ENCODE data around the gene TBX18. TPM values are rescaled to one million over a fixed set of nuclear protein-coding genes. Genes with fewer than 3 reads are reported as not detected.

TBX18 gene
- total and polyA plus RNA-seq, 12 donors: 1.0 to 10.4 (median 2.9) TPM

GRCh38 chr6:84738996-84739865, 25.2 kb downstream of the TBX18 start:
- TF ChIP-seq POLR2A (IDR thresholded peaks at IDR 0.05): no peak
- TF ChIP-seq, protein P1, sequence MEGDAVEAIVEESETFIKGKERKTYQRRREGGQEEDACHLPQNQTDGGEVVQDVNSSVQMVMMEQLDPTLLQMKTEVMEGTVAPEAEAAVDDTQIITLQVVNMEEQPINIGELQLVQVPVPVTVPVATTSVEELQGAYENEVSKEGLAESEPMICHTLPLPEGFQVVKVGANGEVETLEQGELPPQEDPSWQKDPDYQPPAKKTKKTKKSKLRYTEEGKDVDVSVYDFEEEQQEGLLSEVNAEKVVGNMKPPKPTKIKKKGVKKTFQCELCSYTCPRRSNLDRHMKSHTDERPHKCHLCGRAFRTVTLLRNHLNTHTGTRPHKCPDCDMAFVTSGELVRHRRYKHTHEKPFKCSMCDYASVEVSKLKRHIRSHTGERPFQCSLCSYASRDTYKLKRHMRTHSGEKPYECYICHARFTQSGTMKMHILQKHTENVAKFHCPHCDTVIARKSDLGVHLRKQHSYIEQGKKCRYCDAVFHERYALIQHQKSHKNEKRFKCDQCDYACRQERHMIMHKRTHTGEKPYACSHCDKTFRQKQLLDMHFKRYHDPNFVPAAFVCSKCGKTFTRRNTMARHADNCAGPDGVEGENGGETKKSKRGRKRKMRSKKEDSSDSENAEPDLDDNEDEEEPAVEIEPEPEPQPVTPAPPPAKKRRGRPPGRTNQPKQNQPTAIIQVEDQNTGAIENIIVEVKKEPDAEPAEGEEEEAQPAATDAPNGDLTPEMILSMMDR (IDR thresholded peaks at IDR 0.05): no peak
- no peak for DNase-seq
- H3K27ac ChIP-seq: no peak overlapping the region
- H3K4me3 ChIP-seq: no peak overlapping the region
- no peaks in the 10 kb centered on the region for H3K9me3 ChIP-seq (replicated peaks in 1 of 3)
- 79 to 89% (median 83%) methylated on average over 2 of the region's 2 CpGs for WGBS, 4 donors
- H3K4me1 ChIP-seq (replicated peaks in 1 of 2): no peaks in the 10 kb centered on the region
- intact Hi-C loops (cut with DNase I): no loop called here
- H3K27me3 ChIP-seq: no peaks in the 10 kb centered on the region
- H3K36me3 ChIP-seq (replicated peaks in 1 of 2): no peaks in the 10 kb centered on the region

DNA sequence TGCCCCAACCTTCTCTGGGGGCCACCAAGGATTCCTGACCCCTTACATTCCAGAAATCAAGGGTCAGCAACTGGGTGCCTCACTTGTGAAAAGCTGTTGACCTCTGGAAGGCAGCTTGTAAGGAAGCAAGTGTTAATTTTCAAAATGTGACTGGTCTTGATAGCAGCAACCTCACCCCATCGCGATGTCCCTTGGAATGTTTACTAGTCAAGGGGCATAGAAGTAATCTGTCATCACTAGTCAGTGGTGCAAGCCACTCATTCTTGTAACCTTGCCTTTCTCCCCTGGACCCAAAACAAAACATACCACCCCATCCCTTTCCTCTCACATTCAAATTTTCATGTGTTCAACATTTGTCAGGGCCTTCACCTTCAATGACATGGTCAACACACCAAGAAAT, 30.5 kb downstream of the TBX18 start:
- 38 to 51% (median 43%) methylated on average over 2 of the region's 2 CpGs for WGBS, 4 donors
- no peaks in the 10 kb centered on the region for H3K9me3 ChIP-seq (replicated peaks in 1 of 3)
- no peaks in the 10 kb centered on the region for H3K27me3 ChIP-seq
- TF ChIP-seq, protein P1 (IDR thresholded peaks at IDR 0.05): no peak
- H3K27ac ChIP-seq: no peak overlapping the region
- intact Hi-C loops (cut with DNase I): no loop called here
- no peak for DNase-seq
- no peak overlapping the region for H3K4me3 ChIP-seq
- no peaks in the 10 kb centered on the region for H3K36me3 ChIP-seq (replicated peaks in 1 of 2)
- H3K4me1 ChIP-seq (replicated peaks in 1 of 2): no peaks in the 10 kb centered on the region

DNA sequence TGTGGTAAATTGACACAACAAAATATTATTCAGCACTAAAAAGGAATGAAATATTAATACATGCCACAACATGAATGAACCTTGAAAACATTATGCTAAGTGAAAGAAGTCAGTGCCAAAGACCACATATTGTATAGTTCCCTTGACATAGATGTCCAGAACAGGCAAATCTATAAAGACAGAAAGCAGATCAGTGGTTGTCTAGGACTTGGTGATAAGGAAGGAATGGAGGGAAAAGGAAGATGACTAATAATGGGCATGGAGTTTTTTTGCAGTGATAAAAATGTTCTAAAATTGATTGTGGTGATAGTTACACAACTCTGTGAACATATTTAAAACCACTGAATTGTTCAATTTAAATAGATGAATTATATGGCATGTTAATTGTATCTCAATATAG, 32.5 kb downstream of the TBX18 start:
- DNase-seq: no peak
- Histone ChIP-seq H3K4me3 (no peak overlapping the region), H3K36me3 (replicated peaks in 1 of 2) (no peaks in the 10 kb centered on the region), H3K27me3 (no peaks in the 10 kb centered on the region), H3K4me1 (replicated peaks in 1 of 2) (no peaks in the 10 kb centered on the region), H3K27ac (no peak overlapping the region), H3K9me3 (replicated peaks in 1 of 3) (no peaks in the 10 kb centered on the region)
- intact Hi-C loops (cut with DNase I): no loop called here
- TF ChIP-seq, protein P1 (IDR thresholded peaks at IDR 0.05): no peak
- no peak for TF ChIP-seq POLR2A (IDR thresholded peaks at IDR 0.05)

- no peak overlapping the region for H3K27ac ChIP-seq
- no peaks in the 10 kb centered on the region for H3K36me3 ChIP-seq (replicated peaks in 1 of 2)
- TF ChIP-seq, protein P1 (IDR thresholded peaks at IDR 0.05): no peak
- TF ChIP-seq POLR2A (IDR thresholded peaks at IDR 0.05): no peak
- no peaks in the 10 kb centered on the region for H3K4me1 ChIP-seq (replicated peaks in 1 of 2)
- H3K4me3 ChIP-seq: no peak overlapping the region
- DNase-seq: no peak
- 64 to 79% (median 67%) methylated on average over 3 of the region's 3 CpGs for WGBS, 4 donors
- H3K27me3 ChIP-seq: no peaks in the 10 kb centered on the region
- H3K9me3 ChIP-seq (replicated peaks in 1 of 3): no peaks in the 10 kb centered on the region
- intact Hi-C loops (cut with DNase I): no loop called here
These were observed 33.0 kb downstream of the TBX18 start for GRCh38 chr6:84731401-84731800.

Data from adrenal gland (tissue), 12 donors.